GM19372 (cell line): ENCODE results near the gene HOMER3.

Source experiments
- ATAC-seq: cut with Tn5 transposase; IDR thresholded peaks from one replicate; pipeline ENCODE4 v1.9.1; 2021; ENCODE audit warnings: mild to moderate bottlenecking, low read depth, moderate library complexity; ENCODE audit not compliant: unreplicated experiment

Gene HOMER3

DNA sequence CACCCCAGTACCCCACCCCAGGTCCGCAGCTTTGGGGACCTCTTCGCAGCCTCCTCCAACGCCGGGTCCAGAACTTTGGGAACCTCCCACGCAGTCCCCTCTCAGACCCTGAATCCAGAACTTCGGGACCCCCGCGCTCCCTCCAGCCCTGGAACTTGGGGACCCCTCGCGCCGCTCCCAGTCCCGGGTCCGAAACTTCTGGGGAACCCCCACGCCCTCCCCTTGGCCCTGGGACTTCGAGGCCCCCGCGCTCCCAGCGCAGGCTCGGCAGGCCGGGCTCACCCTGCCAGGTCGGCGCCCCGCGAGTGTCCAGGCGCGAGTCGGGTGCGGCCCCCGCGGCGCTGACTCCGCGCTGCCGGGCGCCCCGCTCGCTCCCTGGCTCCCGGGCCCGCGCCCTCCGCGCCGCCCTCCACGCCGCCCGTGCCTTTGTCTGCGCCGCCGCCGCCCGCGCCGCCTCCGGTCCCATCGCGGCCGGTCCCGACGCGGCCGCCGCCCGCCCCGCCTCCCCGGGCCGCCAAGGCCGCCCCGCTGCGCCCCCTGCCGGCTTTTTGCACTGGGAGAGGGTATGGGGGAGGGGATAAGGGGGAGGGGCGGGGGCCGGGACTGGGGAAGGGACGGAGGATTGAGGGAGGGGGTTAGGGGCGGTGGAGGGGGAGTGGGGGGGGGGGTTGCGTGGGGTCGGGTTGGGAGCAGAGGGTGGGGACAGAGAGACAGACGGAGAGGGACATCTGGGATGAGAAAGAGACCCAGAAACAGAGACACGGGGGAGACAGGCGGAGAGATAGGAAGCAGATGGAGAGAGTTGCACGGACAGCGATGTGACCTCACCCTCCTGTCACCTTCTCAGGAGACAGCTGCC, at the start of gene HOMER3:
TSS of gene HOMER3 (minus strand) at position 449 of the 859 bp plus-strand sequence. CDS start 2,235 bp downstream, outside the sequence.
- ATAC-seq: no peak

DNA sequence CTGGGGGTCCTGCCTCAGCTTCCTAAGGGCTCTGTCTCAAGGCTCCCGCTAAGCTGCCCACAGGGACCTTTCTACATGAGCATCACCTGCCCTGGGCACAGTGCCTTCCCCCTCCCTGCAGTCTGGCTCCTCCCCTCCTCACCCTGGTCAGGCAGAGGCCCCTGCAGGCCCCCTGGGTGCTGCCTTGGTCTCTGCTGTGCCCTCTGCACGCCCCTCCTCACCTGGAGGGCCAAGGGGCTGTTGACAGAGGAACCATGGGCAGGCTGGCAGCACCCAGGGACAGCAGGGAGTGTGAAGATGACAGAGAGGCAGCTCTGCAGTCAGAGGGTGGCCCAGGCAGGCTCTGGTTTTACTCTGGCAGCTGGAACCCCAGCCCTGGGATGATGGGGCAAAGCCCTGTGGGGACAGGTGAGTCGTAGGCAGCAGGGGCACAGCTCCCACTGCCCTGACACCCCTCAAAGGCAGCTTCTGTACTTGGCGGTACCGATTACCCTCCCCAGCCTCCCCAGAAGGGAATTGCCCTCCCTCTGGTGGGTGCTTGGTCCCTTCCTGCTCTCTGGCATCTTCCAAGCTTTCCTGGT, 49.2 kb upstream of the HOMER3 start:
- no peak for ATAC-seq

DNA sequence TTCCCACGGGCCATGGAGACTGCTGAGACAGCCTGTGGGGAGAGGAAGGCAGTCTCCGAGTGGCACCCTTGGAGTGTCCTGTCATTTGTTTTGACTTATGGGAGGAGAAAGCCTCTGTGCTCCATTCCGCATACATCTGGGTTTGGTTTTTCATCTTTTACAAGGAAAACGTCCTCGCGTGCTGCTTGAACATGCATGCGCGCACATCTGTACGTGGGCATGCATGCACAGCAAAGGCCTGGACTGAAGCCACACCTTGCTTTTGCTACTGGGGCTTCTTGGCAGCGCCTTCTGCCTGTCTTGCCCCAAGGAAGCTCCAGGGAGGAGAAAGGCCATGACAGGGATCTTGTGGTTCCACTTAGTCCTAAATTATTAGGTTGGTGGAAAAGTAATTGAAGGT, 48.3 kb upstream of the HOMER3 start:
- no peak for ATAC-seq

- ATAC-seq: no peak
These were observed 46.4 kb upstream of the HOMER3 start for GRCh38 chr19:18987456-18987855.

- ATAC-seq: no peak
These were observed 44.2 kb upstream of the HOMER3 start for GRCh38 chr19:18985257-18985656.

GRCh38 chr19:18984251-18984650, 43.2 kb upstream of the HOMER3 start:
- ATAC-seq: no peak

DNA sequence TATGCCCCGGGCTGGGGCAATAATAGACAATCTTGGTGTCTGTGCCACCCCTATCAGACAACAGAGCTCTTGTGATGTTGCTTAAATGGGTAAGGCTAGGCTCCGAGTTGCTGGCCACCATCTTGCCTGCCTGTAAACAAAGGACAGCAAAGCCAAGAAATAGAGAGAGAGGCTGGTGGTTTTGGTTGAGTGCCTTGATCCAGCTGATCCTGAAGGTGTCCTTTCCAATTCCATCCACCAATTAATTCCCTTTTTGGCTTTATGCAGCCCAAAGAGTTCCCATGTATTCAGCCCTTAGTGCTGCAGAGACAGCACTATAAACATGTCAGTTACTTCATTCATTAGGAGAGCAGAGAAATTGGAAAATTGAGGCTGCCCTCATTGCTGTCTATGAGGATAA, 41.7 kb upstream of the HOMER3 start:
- ATAC-seq: no peak

DNA sequence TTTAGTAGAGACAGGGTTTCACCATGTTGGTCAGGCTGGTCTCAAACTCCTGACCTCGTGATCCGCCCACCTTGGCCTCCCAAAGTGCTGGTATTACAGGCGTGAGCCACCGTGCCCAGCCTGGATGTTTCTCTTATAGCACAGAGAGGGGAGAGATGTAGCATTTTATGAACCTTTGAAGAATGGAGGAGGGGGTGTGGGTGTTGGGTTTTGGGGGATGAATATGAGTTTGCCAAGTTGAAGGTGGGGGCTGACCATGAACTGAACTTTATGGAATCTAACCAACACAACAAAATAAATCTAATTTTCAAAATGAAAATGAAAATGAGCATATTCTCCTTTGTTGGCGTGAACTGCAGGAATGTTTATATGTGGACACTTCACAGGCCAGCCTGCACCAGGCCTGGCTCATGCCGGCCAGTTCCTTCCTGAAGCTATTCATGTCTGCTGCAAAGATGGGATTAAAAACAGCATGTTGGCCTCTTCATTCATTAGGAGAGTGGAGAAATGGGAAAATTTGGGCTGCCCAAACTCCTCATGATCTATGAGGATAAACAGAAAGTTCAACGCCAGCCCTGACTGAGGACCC, 39.5 kb upstream of the HOMER3 start:
- ATAC-seq: no peak

DNA sequence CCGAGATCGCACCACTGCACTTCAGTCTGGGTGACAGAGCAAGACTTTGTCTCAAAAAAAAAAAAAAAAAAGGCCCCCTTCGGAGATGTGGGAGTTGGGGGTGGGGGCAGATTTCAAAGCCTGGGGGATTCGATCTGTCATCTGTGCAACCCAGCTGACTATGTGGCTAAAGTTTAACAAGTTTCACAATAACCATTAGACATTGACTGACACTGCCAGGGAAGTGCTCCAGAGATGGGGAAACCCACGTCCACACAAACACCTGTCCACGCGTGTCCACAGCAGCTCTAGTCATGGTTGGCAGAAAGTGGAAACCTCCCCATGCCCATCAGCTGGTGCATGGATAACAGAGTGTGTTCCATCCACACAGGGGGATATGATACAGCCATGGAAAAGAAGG, 37.6 kb upstream of the HOMER3 start:
- no peak for ATAC-seq

DNA sequence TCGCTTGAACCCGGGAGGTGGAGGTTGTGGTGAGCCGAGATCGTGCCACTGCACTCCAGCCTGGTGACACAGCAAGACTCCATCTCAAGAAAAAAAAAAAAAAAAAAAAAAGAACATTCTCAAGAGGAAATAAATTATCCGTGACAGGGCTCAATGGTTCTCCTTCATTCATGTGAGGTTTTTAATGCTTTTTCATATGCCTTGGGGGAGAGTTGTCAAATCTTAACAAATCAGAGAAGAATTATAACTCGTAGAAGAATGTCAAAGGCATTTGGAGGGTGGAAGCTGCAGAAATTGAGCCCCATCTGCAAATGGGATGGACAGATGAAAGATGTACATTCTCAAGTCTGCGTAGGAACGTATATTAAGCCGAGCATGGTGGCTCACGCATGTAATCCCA, 34.9 kb upstream of the HOMER3 start:
- ATAC-seq: no peak

GRCh38 chr19:18975011-18975410, 34.0 kb upstream of the HOMER3 start:
- no peak for ATAC-seq

DNA sequence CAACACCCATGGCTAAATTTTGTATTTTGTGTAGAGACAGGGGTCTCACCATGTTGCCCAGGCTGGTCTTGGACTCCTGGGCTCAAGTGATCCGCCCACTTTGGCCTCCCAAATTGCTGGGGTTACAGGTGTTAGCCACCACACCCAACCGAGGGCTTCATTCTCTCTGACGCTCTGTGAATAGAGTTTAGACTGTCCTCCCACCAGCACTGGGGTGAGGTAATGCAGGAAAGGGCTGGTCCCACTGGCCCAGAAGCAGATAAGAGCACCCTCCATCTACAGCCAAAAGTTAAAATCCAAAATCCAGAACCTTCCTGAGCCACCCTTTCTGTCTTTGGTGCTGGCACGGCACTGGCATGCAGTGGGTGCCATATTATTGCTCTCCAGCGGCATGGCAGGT, 31.8 kb upstream of the HOMER3 start:
- ATAC-seq: no peak

DNA sequence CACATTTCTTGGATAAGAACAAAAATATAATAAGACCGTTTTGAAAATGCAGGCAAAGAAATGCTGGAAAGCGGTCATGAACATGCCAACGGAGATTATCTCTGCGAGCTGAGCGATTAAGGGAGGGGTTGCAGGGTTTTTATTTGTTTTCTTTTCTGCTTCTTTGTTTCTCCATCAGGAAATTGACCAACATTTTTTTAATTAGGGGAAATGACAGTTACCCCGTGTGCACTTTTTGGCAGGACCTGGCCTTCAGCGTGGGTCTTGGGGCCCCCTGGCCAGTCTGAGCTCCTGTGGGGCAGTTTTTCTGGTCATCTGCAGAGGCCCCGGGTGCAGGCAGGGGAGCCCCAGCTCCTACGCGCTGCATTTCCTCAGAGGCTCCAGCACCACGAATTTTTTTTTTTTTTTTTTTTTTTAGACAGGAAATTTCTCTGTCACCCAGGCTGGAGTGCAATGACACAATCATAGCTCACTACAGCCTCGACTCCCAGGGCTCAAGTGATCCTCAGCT, 31.3 kb upstream of the HOMER3 start:
- no peak for ATAC-seq

DNA sequence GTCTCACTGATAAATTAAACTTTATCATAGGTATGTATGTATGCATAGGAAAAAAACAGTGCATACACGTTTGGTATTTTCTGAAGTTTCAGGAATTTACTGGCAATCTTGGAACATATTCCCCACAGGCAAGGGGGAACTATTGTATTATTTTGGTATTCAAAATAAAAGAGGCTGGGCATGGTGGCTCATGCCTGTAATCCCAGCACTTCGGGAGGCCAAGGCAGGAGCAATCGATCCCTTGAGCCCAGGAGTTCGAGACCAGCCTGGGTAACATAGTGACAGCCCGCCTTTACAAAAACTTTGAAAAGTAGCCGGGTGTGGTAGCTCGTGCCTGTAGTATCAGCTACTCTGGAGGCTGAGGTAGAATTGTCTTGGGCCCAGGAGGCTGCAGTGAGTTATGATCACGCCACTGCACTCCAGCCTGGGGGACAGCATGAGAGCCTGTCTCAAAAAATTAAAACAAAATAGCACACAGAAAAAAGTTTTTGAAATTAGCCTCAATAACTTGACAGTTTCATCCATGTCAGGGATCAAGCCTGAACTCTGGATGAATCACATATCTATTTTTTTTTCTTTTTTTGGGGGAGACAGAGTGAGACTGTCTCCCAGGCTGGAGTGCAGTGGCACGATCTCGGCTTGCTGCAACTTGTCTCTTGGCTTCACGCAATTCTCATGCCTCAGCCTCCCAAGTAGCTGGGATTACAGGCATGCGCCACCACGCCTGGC, 29.1 kb upstream of the HOMER3 start:
- no peak for ATAC-seq

DNA sequence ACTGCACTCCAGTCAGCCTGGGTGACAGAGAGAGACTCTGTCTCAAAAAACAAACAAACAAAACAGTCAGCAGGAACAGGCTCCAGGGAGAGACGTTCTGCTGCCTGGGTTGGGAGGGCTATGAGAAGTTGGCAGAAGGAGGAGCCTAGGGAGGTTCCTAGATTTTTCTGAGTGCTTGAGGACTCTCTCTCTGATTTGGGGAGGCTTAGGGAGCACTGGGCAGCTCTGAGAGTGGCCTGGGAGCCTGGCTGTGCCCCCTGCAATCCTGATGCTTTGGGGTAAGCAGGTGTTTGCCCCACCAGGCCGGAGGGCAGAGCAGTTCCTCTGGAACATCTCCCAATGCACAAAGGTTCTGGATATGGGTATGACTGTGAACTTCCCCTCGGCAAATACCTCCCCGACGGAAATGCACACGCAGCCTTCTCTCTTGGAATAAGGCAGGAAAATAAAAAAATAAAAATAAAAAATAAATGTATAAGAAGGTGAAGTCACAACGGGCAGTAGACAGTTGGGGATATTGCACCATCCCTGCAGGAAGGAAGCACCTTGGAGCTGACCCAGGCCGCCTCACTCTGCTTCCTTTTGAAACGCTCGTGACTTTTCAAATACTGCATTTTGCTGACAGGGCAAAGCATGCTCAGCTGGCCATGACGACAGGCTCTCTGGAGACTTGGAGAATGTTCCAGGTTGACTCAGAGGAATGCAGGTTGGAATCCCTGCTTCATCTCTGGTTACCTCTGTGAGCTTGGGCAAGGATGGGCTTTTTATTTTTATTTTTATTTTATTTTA, 26.5 kb upstream of the HOMER3 start:
- no peak for ATAC-seq

- ATAC-seq: no peak
These were observed 25.3 kb upstream of the HOMER3 start for GRCh38 chr19:18966307-18966706.

DNA sequence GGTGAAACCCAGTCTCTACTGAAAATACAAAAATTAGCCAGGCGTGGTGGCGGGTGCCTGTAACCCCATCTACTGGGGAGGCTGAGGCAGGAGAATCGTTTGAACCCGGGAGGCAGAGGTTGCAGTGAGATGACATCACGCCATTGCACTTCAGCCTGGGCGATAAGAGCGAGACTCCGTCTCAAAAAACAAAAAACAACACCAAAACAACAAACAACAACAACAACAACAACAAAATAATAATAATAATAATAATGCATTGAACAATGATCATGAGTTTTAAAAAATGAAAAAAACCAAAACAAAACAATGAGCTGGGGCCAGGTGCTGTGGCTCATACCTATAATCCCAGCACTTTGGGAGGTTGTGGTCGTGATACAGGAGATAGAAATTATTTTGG, 23.1 kb upstream of the HOMER3 start:
- ATAC-seq: no peak

DNA sequence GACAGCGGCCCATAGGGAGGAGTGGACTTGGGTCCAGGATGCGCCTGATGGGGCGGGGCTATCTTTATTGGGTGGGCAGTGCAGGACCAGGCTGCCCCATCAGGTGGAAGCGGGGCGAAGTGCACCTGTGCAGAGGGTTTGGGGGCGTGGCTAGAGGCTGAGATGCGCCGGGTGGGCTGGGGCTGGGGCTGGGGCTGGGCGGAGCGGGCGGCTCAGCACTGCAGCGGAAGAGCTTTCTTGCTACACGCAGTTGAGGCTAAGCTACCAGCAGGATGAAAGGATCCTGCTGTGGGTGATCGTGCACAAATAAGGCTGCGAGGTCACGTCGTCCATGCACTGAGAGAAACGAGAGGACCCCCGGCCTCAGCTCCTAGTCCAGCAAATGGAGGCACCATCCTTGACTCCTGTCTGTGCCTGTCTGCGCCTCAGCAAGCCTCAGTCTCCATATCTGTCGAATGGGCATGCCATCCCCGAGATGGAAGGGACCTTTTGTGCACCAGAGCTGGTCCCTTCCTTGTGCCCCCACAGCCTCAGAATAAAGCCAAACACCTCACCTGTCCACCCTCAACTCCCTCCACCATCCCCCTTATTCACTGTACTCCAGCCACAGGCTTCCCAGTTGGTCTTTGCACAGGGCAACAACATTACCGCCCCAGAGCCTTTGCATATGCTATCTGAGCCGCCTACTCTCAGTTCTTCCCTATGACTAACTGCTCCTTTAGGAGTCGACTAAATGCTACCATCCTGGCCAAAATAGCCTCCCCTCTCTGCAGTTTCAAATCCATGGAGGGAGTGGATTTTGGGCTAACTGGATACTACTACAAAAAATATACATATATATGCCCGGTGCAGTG, 21.0 kb upstream of the HOMER3 start:
- ATAC-seq: no peak

DNA sequence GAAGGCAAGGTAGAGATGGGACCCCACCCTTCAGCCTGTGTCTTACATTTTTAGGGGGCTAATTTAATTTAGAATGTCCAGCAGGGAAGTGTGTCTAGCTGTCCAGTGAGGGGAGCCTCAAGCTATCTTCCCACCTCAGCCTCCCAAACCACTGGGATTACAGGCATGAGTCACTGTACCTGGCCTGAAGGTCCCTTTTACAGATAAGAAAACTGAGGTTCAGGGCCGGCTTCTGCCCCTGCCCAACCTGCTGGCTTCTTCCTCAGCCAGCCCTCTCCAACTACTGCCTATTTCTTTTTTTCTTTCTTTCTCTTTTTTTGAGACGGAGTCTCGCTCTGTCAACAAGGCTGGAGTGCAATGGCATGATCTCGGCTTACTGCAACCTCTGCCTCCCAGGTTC, 19.4 kb upstream of the HOMER3 start:
- no peak for ATAC-seq
